Measurements from ENCODE around the gene FBXL13.

GRCh38 chr7:103031024-103031423 lies 43.6 kb downstream of the FBXL13 start:
- TF ChIP-seq CTCF (conservative IDR thresholded peaks at IDR 0.05; ENCODE audit: low read length) (no peak), EZH2phosphoT487 (IDR thresholded peaks at IDR 0.05; ENCODE audit: borderline replicate concordance, low read depth, low read length) (no peak)

All from OCI-LY7 (cell line).